Muscle layer of colon (tissue), 2 donors: ENCODE data around the gene ST6GAL1.

Experiments used
- H3K27ac ChIP-seq: one replicate; pipeline ENCODE4 v1.7.0; 2013; ENCODE audit warnings: low read depth, mild to moderate bottlenecking, low read length, moderate library complexity
- H3K27me3 ChIP-seq, 2 donors: one replicate each; pipeline ENCODE4 v1.7.0; 2013; ENCODE audit warnings: low read length in 2 of 2, mild to moderate bottlenecking in 2 of 2; ENCODE audit not compliant: insufficient read depth in 2 of 2, control insufficient read depth in 1 of 2
- H3K36me3 ChIP-seq: one replicate; pipeline ENCODE4 v1.7.0; 2013; ENCODE audit warnings: mild to moderate bottlenecking, low read length; ENCODE audit not compliant: insufficient read depth
- H3K4me1 ChIP-seq: one replicate; pipeline ENCODE4 v1.7.0; 2013; ENCODE audit warnings: mild to moderate bottlenecking, low read length; ENCODE audit not compliant: insufficient read depth
- H3K4me3 ChIP-seq, 2 donors: one replicate each; pipeline ENCODE4 v1.7.0; 2013; ENCODE audit warnings: low read length in 2 of 2, low read depth in 1 of 2, mild to moderate bottlenecking in 1 of 2, moderate library complexity in 1 of 2
- H3K9ac ChIP-seq: one replicate; pipeline ENCODE4 v1.7.0; 2013; ENCODE audit warnings: low read length
- H3K9me3 ChIP-seq: one replicate; pipeline ENCODE4 v1.7.0; 2013; ENCODE audit warnings: mild to moderate bottlenecking, low read length
- donor health status: abdominal sarcoma.
- donor health status: Adenocarcinoma of cecum.

Gene ST6GAL1

DNA sequence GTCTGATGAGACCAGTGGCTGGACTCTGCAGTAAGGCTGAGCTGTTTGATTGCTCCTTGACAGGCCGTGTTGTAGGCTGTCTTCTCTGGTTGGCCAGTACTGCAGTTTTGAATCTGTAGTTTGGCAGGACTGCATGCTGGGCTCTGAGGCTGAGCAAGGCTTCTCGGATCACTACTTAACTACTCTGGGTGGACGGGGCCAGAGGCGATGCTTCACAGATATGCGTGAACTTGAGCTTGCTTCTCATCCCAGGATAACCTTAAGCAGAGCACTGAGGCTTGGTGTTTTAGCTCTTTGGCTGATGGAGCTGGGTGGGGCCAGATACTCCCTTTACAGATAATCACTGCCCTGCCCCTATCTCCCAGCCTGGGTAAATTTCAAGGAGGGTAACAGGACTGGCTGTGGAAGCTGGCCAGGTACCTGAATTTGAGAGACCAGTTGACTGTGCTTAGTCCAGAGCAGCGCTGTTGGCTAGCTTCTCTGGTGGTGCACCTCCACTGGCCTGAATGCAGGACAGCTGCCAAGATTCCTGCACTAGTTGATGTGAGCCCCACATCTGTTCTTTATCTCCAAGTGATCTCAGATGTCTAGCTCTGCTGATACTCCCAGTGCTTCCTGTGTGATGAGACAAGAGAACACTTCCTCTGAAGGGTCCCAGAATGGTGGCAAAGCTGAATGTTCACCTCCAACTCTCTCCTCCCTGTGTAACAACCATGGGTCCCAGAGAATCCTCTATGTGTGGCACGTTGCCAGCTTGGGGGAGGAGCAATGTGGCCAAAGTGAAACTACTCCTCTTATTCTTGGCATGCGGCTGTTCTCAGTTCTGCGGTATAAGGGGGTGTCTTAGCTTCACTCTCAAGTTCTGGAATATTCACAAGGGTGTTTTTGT, 171.1 kb downstream of the ST6GAL1 start:
- H3K27ac ChIP-seq = peak overlapping the region; percentile 56
- H3K4me3 ChIP-seq = peak overlapping the region; percentile 4 to 14
- H3K27me3 ChIP-seq = no peaks in the 10 kb centered on the region
- no peak overlapping the region for H3K9ac ChIP-seq
- no peaks in the 10 kb centered on the region for H3K9me3 ChIP-seq
- H3K4me1 ChIP-seq = peaks cover 15% of the 10 kb centered on the region
- H3K36me3 ChIP-seq = no peaks in the 10 kb centered on the region

DNA sequence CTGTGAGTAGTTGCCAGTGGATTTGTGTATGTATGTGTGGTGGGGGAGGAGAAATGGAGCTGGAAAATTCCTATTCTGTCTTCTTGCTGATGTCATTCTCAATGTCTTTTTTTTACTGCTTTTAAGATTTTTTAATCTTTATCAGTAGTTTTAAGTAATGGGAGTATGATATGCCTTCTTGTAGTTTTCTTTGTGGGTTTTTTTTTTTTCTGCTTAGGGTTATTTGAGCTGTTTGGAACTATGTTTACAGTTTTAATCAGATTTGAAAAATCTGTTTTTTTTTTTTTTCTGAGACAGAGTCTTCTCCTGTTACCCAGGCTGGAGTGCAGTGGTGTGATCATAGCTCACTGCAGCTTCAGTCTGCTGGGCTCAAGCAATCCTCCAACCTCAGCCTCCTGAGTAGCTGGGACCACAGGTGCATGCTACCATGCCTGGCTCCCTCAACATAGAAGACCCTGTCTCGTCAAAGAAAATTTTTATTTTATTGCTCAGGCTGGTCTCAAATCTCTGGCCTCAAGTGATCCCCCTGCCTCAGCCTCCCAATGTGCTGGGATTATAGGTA, 171.8 kb downstream of the ST6GAL1 start:
- Histone ChIP-seq H3K27ac (peak overlapping the region; percentile 56), H3K36me3 (no peaks in the 10 kb centered on the region), H3K4me3 (peak overlapping the region in 1 of 2 donors; percentile 14), H3K9me3 (no peaks in the 10 kb centered on the region), H3K9ac (no peak overlapping the region), H3K4me1 (peaks cover 15% of the 10 kb centered on the region), H3K27me3 (no peaks in the 10 kb centered on the region)

DNA sequence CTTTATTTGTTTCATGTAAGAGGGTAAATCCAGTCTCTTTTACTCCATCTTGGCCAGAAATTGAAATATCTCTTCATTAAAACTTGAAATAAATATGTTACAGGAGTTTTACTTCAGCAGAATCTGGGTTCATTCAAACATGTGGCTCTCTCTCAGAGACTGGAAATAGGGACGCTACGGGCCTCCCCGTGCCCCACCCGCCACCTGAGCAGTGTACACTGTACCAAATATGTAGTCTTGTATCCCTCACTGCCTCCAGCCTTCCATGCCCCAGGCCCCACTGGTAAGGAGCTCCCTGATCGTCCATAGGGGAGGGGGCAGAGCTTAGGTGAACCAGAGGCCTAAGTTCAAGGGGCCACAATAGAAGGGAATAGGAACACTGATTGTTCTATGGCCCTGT, 172.9 kb downstream of the ST6GAL1 start:
- no peaks in the 10 kb centered on the region for H3K9me3 ChIP-seq
- no peaks in the 10 kb centered on the region for H3K27me3 ChIP-seq
- H3K4me1 ChIP-seq = peaks cover 15% of the 10 kb centered on the region
- H3K4me3 ChIP-seq = no peak overlapping the region
- no peak overlapping the region for H3K27ac ChIP-seq
- H3K36me3 ChIP-seq = no peaks in the 10 kb centered on the region
- H3K9ac ChIP-seq = no peak overlapping the region

DNA sequence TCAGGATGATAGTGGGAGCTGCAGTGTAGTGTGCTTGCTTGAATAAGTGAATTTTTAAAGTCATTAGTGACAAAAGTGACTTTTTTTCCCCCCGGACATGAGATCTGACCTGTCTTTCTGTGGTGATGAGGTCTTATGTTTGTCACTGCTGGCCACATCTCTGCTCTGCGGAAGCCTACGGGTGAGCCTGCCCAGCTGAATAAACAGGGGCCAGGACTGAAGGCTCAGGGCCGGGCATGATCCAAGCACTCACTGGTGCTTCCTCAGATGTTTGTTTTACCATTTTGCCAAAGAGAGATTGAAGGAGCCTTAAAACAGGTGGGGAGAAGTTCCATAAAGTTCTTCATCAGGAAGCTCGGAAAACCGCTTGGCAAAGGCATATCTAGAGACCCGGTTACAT, 174.0 kb downstream of the ST6GAL1 start:
- Histone ChIP-seq H3K9me3 (no peaks in the 10 kb centered on the region), H3K9ac (no peak overlapping the region), H3K4me1 (peaks cover 15% of the 10 kb centered on the region), H3K27ac (no peak overlapping the region), H3K27me3 (no peaks in the 10 kb centered on the region), H3K36me3 (no peaks in the 10 kb centered on the region), H3K4me3 (no peak overlapping the region)

DNA sequence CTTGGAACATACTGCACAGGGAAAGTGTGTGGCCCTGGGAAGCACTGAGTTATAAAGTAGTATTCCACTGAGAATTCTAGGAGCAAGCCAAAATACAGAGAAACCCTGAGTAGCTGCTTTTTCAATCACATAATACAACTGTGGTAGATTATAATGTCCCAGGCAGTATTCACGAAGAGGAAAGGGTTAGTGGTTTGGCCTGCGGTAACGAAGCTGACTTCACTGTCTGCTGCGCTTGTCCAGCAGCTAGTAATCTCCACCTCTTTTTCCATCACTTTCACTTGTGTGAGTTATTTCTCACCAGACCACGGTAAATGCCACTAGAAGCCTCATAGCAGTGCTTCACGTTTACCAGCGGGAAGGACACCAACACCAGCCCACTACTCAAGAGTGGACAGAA, 174.6 kb downstream of the ST6GAL1 start:
- H3K27ac ChIP-seq = no peak overlapping the region
- no peaks in the 10 kb centered on the region for H3K27me3 ChIP-seq
- H3K9me3 ChIP-seq = no peaks in the 10 kb centered on the region
- H3K4me3 ChIP-seq = no peak overlapping the region
- no peaks in the 10 kb centered on the region for H3K36me3 ChIP-seq
- no peak overlapping the region for H3K9ac ChIP-seq
- peaks cover 15% of the 10 kb centered on the region for H3K4me1 ChIP-seq

DNA sequence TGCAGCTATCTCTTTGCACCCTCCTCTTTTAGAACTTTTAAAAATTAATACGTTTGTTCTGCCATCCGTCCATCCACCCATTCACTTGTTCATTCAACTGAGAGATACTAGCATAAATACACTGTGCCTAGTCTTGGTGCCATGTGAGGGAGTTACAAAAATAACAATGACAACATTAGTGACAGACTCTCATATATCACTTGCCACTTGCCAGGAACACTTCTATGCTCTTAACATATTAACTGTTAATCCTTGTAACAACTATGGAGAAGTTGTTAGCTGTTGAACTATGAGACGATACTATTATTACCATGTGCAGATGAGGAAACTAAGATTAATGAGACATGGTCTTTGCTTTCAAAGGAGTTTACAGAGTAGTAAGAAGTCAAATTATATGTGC, 175.4 kb downstream of the ST6GAL1 start:
- Histone ChIP-seq H3K27me3 (no peaks in the 10 kb centered on the region), H3K4me1 (peaks cover 15% of the 10 kb centered on the region), H3K4me3 (no peak overlapping the region), H3K27ac (no peak overlapping the region), H3K9me3 (no peaks in the 10 kb centered on the region), H3K9ac (no peak overlapping the region), H3K36me3 (no peaks in the 10 kb centered on the region)

DNA sequence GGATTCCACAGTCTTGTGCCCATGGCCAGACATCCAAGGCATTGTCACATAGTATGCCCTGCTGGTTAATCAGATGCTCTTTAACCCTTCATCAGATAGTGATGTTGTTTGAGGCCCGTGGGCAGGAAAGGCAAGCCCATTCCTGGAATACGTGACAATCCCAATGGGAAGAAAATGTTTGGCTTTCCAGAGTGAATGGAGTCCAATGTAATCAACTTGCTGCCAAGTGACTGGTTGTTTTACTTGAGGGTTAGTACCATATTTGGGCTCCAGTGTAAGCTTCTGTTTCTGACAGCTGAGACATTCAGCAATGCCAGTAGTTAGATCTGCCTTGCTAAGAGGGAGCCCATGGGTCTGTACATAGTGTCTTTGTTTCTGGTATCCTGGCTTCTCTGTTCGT, 177.7 kb downstream of the ST6GAL1 start:
- Histone ChIP-seq H3K4me1 (no peaks in the 10 kb centered on the region), H3K9me3 (no peaks in the 10 kb centered on the region), H3K36me3 (no peaks in the 10 kb centered on the region), H3K27me3 (no peaks in the 10 kb centered on the region), H3K27ac (no peak overlapping the region), H3K9ac (no peak overlapping the region), H3K4me3 (no peak overlapping the region)

DNA sequence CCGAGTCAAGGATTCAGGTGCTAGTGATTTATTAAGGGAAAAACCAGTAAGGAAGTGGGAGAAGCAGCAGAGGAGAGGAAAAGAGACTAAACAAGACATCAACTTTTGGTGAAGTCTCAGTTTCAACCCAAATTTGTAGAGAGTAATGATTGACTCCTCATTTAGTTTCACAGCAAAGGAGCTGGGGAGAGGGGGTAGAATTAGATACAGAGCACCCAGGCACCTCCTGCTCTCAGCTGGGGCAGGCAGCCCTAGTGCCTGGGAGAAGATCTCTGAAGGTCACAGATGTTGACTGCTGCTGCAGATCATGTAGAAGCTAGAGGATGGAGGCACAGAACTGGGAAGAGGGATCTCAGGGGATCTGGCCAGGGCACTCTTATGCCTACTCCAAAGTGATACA, 179.8 kb downstream of the ST6GAL1 start:
- Histone ChIP-seq H3K27ac (no peak overlapping the region), H3K9ac (no peak overlapping the region)

DNA sequence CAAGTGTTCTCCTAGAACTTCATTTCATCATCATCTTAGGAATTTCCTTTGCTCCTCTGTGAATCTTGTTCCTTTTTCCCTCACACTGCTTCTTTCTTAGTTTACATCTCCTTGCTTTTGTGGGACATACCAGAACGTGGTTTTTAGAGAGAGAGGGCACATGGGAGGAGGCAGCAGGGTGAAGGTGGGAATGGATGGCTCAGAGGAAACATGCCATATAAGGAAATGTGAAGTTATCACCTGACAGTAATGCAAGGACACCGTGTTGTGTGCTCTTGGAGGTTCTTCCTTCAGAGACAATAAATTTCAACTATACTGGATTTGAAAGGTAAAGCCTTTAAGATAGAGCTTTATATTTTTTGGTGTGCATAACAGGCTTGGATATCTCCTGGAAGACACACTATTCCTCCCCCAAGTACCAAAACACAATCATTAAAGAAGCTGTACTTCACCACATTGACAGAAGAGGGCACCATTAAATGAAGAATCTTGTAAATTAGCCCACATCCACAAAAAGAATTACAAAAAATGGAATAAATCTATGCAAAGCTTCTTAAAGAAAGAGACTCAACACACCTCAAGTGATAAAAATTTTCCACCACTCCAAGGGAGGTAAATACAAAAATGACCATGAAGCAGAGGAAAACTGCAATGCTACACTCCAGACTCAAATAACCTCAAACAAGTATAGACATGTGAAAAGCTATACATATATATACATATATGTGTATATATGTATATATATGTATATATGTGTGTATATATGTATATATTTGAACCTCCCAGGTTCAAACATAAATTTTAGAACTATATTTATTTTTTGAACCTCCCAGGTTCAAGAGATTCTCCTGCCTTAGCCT, 182.8 kb downstream of the ST6GAL1 start:
- H3K9me3 ChIP-seq = no peaks in the 10 kb centered on the region
- no peaks in the 10 kb centered on the region for H3K36me3 ChIP-seq
- no peak overlapping the region for H3K27ac ChIP-seq
- H3K9ac ChIP-seq = no peak overlapping the region
- H3K4me3 ChIP-seq = no peak overlapping the region
- no peaks in the 10 kb centered on the region for H3K4me1 ChIP-seq
- no peaks in the 10 kb centered on the region for H3K27me3 ChIP-seq

More for the DNA sequence above, 179.8 kb downstream of the ST6GAL1 start:
- no peak overlapping the region for H3K4me3 ChIP-seq
- H3K27me3 ChIP-seq = no peaks in the 10 kb centered on the region
- H3K4me1 ChIP-seq = no peaks in the 10 kb centered on the region
- H3K36me3 ChIP-seq = no peaks in the 10 kb centered on the region
- no peaks in the 10 kb centered on the region for H3K9me3 ChIP-seq

DNA sequence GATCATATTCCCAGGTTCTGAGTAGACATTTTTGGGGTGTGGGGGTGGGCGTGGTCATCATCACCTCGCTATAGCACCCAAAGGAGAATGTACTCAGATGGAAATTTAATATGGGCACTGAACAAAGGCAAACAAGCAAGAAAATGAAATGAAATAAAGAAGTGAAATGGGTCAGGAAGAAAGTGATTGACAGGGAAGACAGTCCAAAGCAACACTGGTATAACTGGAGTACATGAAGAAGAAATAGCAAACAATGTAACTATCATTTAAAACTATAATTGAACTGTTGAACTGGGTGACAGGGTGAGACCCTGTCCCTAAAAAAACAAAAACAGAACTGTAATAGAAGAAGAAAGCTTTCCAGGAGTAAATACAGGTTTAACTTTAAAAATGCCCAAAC, 184.2 kb downstream of the ST6GAL1 start:
- H3K4me1 ChIP-seq = no peaks in the 10 kb centered on the region
- H3K27ac ChIP-seq = no peak overlapping the region
- H3K36me3 ChIP-seq = no peaks in the 10 kb centered on the region
- no peak overlapping the region for H3K9ac ChIP-seq
- no peak overlapping the region for H3K4me3 ChIP-seq
- H3K9me3 ChIP-seq = no peaks in the 10 kb centered on the region
- no peaks in the 10 kb centered on the region for H3K27me3 ChIP-seq

DNA sequence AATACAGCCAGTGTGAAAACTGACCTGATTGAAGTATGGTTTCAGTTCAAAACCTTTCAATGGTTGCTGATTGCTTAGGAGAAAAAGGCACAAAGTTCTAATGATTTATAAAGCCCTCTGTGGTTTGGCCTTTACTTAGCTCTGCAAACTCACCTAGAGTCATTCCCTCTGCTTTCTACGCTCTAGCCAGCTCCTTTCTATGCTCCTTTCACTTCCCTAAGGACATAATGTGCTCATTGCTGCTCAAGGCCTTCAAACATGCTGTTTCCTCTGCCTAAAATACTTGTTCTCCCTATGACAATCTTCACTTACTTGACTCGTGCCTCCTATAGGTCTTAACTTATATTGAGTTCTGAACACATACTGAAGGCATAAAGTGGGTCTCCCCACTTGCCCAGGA, 190.0 kb downstream of the ST6GAL1 start:
- H3K9me3 ChIP-seq = no peaks in the 10 kb centered on the region
- no peaks in the 10 kb centered on the region for H3K36me3 ChIP-seq
- no peak overlapping the region for H3K9ac ChIP-seq
- no peak overlapping the region for H3K27ac ChIP-seq
- no peaks in the 10 kb centered on the region for H3K4me1 ChIP-seq
- H3K4me3 ChIP-seq = no peak overlapping the region
- no peaks in the 10 kb centered on the region for H3K27me3 ChIP-seq
